HG02763 (cell line): ENCODE measurements around the gene PRICKLE1.
A peak's percentile ranks its signal among the peaks of the same experiment; 100 is the strongest.

ENCODE experiments used
- ATAC-seq: cut with Tn5 transposase; IDR thresholded peaks from one replicate; pipeline ENCODE4 v1.9.1; 2021; ENCODE audit warnings: mild to moderate bottlenecking, moderate library complexity; ENCODE audit not compliant: unreplicated experiment

PRICKLE1 gene

DNA sequence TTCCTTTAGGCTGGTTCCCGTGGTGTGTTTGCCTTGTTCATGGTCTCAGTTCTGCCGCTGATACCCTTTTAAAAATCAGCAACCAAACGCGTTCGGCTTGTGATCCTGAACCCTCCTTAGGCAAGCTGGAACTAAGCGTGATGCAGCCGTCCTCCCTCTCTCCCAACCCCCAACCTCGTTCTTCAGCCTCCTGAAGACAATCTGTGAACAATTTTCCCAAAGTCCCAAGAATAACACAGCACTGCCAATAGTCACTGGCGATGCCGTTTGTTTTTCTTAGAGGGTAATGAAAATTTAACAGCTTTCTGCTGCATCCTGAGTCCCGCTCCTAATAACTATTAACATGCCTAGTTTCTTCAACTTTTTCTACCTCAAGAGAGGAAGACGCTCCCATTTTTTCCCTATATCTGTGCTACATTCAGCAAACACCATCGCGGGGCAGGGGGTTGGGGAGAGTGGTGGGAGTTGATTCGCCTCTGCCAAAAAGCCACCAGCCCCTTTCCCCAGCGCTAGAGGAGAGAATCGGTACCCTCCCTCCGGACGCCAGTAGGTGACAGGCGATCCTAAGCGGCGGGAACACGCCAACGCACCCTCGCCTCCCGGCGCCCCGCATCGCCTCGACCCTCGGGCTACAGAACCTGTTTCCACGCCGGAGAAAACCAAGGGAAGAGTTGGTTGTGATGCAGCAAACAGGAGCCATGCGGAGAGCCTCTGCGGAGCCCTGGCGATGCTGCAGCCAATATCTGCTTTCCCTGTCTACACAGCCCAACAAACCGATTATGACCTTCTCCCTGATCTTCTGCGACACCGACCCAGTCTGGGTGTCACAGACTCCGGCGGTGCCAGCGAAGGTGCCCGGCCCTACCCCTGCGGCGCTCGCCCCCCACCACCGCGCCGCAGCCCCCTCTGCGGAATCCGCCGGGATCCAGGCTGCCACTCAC is 752 bp downstream of the PRICKLE1 start:
- peak; percentile 18 for ATAC-seq

DNA sequence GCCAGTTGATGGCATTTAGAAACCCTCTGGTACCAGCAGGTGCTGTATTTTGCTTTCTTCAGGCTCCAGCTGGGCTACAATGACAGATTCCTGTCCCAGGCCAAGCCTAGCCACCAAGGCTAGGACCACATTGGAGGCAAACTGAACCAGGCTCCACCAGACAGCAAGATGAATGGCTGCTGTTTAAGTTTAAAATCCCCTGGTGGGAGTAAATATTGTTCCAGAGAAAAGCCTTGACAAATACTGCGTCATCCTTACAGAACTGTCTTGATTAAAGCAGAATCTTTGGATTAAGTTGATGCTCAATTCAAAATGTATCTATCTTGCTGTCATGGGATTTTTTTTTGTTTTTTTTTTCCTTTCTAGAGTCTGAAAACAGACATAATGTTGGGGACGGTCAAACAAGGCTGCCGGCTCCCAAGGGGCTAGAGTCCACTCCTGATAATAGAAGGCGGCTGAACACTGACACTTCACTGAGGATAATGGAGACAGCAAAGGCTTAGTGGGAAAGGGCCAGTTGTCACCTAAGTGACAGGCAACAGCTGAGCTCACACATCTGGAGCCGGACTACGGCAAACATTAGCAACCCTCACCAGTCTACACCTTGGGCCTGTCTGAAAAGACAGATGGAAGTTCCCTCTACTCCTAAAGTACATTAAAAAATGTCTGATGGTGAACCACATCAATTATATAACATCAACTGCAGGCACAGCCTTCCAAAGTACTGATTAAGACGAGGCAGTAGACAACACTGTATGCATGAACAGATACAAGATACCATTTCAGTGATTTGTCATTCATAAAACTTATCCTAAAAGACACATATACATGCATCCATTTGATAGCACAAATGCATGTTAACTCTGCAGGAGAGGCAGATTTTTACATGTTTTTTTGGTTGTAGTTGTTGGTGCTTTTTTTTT is 1.7 kb downstream of the PRICKLE1 start:
- ATAC-seq, result no peak

DNA sequence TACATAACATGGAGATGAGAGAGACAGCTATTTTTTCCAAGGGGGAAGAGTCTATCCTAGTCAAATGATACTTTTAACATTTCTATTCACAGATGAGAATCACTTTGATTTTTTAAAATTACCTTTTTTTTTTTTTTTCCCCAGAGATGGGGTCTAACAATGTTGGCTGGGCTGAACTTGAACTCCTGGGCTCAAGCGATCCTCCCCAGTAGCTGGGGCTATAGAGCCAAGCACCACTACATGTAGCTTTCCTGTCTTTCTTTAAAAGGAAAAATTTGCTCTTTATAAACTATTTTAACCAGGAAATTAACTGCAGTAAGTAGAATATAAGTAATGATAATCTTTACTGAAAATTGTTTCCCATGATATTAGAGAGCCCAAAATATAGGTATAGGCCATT is 3.3 kb downstream of the PRICKLE1 start:
- ATAC-seq, result no peak

DNA sequence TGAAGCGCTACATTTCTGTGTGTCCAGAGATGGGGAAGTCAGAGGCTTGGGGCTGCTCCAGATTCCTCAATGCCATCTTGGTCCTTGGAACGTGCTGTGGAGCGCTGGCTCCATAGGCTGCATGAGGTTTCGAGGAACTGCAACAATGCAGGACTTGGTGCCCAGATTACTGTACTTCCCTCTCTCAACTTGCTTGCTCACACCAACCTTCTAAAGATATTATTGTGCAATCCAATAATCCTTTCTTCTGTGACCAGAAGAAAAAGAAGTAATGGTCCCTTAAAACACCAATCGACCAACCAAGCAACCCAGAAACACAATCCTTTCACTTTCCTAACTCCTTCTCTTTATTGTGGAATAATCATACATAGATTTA is 3.7 kb downstream of the PRICKLE1 start:
- ATAC-seq, result no peak

DNA sequence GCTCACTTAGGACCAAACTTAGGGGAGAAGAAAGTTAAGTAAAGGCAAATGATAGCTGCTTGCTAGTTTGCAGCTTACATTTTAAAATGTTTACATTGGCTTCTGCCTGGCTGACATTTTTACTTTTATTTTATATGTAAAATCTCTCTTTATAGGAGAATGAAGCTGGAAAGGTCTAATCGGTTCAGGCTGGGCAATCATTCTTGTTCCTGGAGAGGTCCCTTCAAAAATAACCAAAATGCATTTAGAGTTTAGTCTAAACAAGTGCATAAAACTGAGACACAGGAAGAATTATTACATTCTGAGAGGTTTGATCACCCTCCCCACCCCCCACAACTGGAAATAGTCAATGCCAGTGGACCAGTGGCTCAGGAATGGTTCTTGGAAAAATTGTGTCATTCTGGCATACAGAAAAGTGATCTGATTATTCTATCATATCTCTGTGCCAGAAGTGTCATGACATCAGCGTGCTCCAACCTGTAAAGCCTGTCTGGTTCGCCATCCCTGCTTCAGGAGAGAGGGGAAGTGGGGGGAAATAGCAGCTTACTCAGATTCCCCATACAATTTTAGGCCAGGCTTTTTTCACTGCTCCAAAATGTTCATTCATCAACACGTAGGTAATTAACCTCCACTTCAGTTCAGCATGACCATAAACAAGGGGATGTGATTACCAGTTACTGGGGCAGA is 4.2 kb downstream of the PRICKLE1 start:
- no peak for ATAC-seq

DNA sequence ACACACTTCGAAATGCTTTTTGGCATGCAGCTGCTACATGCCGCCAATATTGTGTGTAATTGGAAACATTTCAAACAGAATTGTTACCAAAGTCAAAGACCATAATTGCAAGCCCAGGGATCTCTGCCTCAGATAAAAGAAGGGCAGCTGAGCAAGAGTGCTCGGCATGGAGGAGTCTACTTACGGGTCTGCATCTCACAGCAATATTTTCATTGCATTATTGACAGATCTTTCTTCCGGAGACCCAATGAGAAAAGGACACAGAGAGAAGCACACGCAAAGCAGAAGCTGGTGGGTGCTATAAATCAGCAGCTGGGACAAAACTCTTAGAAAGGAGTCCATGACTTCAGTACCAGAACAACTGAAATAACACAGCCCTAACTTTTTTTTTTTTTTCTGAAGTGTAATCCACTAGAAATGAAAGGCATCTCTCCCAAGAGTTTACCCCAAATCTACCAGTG is 4.9 kb downstream of the PRICKLE1 start:
- no peak for ATAC-seq

DNA sequence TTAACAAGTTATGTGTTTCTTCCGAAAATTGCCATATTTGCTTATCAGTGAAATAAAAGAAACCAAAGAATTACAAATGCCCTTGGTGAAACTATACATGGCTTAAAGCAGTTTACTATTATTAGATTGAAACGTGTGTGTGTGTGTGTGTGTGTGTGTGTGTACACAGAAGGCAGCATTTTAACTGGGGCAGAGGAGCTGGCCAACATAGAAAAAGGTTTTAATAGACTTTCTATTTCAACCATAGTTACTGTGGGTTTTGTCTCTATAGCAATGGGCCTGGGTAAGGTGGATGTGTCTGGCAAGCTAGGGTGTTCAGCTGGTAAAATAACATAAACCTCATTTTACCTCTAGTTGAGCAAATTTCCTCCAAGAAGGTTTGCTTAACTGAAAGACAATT is 6.5 kb downstream of the PRICKLE1 start:
- no peak for ATAC-seq

DNA sequence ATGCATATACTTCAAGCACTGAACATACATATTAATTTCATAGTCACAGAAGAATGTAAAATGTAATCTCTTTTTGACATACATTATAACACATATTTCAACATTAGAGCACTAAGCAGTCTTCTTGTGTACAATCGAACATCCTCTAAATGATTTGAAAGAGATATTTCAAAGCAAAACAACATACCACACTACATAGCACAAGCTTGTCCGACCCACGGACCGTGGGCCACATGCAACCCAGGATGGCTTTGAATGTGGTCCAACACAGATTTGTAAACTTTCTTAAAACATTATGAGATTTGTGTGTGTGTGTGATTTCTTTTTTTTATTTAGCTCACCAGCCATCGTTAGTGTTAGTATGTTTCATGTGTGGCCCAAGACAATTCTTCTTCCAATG is 7.0 kb downstream of the PRICKLE1 start:
- no peak for ATAC-seq

DNA sequence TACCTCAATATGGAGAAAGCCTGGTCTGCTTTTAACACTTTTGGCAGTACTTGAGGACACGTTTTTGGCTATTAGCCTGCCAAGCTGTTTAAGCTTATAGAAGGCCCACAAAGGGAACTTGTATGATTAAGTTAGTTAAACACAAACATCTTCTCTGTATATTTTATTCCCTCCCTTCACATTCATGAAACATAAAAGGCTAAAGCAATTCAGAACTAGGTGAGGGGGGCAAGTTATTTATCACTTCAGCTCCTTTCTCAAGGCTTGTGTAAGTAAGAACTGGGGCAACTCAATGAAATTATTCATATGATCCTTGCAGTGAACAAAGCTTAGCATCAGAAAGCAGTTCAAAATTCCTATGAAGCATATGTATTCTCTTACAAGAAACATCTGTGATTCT is 7.5 kb downstream of the PRICKLE1 start:
- no peak for ATAC-seq

DNA sequence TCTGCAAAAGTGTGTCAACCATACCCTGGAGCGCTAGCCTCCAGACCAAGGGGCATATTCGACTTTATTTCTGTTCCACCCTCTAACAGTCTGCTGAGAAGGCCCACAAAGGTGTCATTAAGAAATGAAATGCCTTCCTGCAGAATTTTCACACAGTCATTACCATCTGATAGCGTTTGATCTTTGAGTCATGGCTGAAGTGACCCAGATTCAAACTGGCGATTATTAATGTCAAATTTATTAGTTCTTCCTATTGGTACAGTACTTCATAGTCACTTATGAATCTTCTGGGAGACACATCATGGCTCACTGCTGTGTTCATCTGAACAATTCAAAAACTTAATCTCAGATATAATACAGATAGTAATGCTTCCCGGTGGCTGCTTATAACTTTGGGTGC is 13.2 kb downstream of the PRICKLE1 start:
- no peak for ATAC-seq

DNA sequence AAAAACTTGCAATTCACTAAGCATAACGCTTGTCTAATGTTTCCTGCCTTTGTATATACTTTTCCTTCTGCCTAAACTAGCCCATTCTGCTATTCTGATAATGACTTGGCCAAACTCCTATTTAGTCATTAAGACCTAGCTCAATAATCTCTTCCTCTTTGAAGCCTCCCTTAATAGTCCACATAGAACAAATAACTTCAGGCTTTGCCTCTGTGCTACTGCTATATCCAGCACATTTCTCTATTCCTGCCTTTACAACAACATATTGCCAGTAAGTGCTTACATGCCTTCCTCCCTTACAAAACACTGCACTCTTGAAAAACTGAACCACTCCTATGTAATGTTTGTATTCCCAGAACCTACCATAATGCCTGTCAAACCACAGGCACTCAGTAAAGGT is 13.8 kb downstream of the PRICKLE1 start:
- no peak for ATAC-seq

DNA sequence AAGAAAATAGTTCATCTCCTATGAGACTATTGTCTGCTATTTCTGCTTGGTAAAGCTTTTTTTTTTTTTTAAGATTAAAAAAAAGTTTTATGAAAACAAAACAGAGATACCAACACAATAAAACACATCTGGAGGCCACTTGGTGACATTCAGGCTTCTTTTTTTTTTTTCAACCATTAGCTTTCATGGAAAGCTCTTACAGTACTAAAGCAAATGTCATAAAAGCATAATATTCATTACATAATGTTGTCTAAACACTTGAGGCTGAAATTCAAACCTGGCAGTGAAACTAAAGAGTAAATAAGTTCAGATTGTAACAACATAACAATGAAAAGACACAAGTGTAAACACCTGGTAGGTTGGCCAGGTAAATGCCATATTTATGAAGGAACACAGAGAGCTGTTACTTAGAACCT is 14.7 kb downstream of the PRICKLE1 start:
- ATAC-seq, result no peak

DNA sequence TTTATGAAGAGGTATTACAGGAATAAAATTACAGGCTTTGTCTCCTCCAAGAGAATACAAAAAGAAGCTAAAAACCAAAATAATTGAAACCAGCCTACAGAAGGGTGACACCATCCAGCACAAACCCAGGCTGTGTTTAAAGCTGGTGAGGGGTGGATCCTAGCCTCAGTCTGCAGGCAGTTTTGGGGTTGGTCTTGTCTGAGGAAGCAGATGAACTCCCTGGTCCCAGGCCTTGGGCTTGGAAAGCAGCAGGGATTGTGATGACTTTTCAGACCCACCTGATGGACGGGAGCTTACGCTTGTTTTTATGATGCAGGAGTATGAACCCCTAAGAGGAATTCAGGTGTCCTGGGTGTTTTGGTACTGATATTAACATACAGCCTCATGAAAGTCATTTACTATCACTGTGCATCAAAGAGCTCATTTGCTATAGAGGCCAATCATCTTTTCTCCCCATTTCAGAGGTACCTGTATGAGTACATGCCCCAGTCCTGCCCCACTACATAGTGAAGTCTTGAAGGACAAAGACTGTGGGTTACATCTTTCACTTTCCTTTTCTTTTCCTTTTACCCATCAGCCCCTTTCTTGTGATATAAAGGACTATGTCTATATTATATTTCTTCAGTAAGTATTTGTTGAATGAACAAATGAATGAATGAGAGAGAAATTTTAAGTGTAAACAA is 18.1 kb downstream of the PRICKLE1 start:
- no peak for ATAC-seq

DNA sequence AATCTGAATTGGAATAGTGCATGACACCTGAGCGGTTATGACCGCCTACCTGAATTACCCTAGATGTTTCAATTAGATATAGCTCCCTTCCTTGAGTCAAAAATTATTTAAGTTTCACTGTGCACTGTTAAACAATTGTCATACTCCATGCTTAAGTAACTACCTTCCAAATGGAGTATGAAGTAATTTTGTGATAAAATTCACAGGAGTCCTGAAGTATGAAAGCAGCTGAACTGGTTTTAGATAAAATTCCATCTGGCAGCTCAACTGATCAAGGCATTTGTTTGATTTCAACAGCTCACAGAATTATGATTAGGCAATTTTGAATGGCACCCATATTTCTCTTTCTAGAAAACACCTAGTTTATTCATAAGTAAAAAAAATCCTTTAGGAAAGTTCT is 19.5 kb downstream of the PRICKLE1 start:
- ATAC-seq, result no peak

DNA sequence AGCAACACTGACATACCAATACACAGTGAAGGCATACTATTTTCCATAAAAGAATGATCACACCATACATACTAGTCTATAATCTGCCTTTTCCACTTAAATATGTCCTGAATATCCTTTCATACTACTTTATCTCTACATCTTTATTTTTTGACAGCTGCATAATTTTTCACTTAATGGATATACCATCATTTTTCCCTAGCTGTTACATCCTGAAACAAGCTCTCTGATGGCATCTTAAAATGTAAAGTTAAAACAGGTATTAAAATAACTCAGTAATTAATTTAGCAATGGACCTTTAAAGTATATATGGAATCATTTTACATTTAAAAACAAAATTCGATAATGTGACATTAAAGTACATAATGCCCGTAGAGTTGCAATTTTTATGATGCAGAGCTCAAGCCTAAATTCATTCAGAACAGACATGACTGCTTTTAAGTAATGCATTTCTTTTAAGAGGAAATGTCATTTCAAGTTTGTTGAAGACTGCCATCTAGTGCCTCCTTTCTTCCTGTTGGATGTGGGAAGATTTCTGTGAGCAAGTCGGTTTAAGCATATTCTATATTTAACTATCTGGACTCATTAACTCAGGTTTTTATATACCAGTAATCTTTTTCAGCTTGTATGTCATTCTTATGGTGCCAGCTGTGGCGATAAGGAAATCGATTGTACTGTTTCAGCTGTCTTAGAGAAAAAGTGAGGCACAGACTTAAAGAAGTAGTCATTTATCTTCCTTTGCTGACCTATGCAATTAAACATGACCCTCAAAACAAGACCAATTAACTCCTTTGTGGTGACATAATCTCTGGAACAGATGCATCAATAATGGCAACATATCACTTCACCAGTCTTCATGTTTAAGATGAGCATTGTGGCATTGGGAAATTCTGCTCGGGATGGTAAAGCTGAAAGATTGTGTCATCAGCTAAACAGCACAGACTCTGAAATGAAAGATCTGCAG is 20.3 kb downstream of the PRICKLE1 start:
- no peak for ATAC-seq

DNA sequence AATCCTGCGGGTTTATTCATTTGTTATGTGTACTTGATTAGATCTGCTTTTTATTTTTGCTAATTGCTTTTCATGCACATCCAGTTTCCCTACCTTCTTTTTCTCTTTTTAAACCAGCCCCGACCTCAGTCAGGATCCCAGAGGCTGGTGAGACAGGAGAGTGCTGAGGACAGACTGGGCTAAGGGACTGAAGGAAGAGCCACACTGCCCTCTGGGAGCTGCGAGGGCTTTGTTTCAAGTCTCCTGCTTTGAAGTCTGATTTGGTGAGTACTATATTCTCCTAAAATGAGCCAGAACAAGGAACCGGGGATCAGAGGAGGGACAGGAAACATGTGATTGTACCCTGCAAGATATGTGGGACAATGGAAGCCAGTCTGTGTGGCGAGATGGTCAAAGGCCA is 23.9 kb downstream of the PRICKLE1 start:
- ATAC-seq, result no peak

DNA sequence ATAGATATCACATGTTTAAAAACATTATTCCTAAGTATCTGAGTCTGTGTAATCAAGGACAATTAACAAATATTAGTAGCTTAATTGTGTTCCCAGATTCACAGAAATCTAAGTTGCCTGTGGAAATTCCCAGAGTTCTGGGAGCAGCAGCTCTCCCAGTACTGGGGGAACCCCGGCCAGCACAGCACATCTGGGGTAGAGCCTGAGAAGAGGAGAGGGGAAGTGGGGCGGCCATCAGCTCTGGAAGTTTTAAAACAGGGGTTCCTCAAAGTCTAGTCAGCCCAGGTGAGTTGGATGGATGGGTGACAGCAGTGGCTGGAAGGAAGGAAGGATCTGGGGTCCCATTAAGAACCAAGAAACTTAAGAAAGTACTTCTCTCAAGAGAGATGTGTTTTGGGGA is 24.6 kb downstream of the PRICKLE1 start:
- no peak for ATAC-seq

DNA sequence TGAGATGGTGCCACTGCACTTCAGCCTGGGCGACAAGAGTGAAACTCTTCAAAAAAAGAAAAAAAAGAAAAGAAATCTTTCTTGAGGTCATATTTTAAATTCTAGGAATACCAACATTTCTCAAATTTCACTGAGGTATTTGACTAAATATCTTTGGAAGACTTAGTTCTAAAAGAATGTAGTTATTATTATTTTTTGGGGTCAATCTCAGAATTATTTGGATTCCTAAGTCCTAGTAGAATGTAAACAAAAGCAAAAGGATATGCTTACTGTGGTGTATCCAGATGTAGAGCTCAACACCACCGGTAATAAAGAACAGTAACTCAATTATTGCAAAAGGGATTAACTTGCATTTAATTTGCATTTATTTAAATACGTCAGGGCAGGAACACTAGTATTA is 25.0 kb downstream of the PRICKLE1 start:
- no peak for ATAC-seq

DNA sequence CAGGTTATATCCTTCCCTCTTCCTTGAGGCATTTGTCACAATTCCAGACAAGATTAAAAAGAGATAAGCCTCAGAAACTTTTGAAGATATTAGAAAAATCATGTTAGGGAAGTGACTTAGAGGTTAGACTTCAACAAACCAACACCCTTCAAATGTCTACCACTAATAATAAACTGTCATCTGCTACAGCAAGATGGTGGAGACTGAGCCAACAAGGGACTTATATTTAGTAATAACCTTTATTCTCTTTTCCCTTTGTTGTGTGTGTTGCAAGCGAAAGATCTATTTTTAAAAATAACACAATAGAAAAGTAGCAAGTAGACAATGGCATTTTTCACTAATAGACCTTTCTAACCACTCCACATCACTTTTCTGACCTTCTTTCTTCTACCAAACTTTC is 28.6 kb downstream of the PRICKLE1 start:
- ATAC-seq, result no peak
